GM21367 (cell line): ENCODE measurements around the gene FOXD2.

ENCODE experiments used
- ATAC-seq: cut with Tn5 transposase; IDR thresholded peaks from one replicate; pipeline ENCODE4 v1.9.1; 2021; ENCODE audit not compliant: unreplicated experiment

FOXD2 gene

GRCh38 chr1:47416319-47417169, 21.3 kb upstream of the FOXD2 start:
- no peak for ATAC-seq

GRCh38 chr1:47417170-47418044, 20.4 kb upstream of the FOXD2 start:
- no peak for ATAC-seq

- ATAC-seq, result no peak
These were observed 19.7 kb upstream of the FOXD2 start for GRCh38 chr1:47418122-47418521.

GRCh38 chr1:47418681-47419325, 19.0 kb upstream of the FOXD2 start:
- ATAC-seq, result no peak

- no peak for ATAC-seq
These were observed 17.3 kb upstream of the FOXD2 start for GRCh38 chr1:47420547-47420946.

- ATAC-seq, result no peak
These were observed 14.0 kb upstream of the FOXD2 start for GRCh38 chr1:47423872-47424271.

- ATAC-seq, result no peak
These were observed 13.4 kb upstream of the FOXD2 start for GRCh38 chr1:47424336-47424982.

- ATAC-seq, result no peak
These were observed 6.3 kb upstream of the FOXD2 start for GRCh38 chr1:47431534-47431933.

GRCh38 chr1:47432071-47433036, 5.5 kb upstream of the FOXD2 start:
- peak; percentile 32 for ATAC-seq

- no peak for ATAC-seq
These were observed 4.8 kb upstream of the FOXD2 start for GRCh38 chr1:47433037-47433421.

- no peak for ATAC-seq
These were observed 4.3 kb upstream of the FOXD2 start for GRCh38 chr1:47433477-47434050.

GRCh38 chr1:47434051-47434842, 3.6 kb upstream of the FOXD2 start:
- no peak for ATAC-seq

- no peak for ATAC-seq
These were observed 2.1 kb upstream of the FOXD2 start for GRCh38 chr1:47435506-47436303.

- ATAC-seq, result peak; percentile 44
These were observed 1.4 kb upstream of the FOXD2 start for GRCh38 chr1:47436304-47436978.

GRCh38 chr1:47436979-47437446, 831 bp upstream of the FOXD2 start:
- ATAC-seq, result peak; percentile 6

- ATAC-seq, result no peak
These were observed 547 bp downstream of the FOXD2 start for GRCh38 chr1:47438165-47439016.
